GM13976 (cell line): ENCODE data around the gene GNAZ.

ENCODE experiments used
- DNase-seq: peaks from one replicate; pipeline ENCODE4 v3.0.0; 2012; ENCODE audit warnings: low spot score
- in situ Hi-C: fragments of 300-500 bp; cut with MboI; formaldehyde crosslinking; loops from one replicate; pipeline ENCODE4 v1.12.0; 2022; ENCODE audit warnings: low sequenced_read_pairs, mixed read lengths, inconsistent platforms; ENCODE audit not compliant: unreplicated experiment
- TF ChIP-seq, protein P1 (sequence below): IDR thresholded peaks from 2 replicates; pipeline ENCODE4 v1.5.1; 2012; ENCODE audit warnings: borderline replicate concordance, mild to moderate bottlenecking; ENCODE audit not compliant: insufficient read depth; ENCODE audit errors: extremely low read depth, missing control alignments, control extremely low read depth

GNAZ gene

DNA sequence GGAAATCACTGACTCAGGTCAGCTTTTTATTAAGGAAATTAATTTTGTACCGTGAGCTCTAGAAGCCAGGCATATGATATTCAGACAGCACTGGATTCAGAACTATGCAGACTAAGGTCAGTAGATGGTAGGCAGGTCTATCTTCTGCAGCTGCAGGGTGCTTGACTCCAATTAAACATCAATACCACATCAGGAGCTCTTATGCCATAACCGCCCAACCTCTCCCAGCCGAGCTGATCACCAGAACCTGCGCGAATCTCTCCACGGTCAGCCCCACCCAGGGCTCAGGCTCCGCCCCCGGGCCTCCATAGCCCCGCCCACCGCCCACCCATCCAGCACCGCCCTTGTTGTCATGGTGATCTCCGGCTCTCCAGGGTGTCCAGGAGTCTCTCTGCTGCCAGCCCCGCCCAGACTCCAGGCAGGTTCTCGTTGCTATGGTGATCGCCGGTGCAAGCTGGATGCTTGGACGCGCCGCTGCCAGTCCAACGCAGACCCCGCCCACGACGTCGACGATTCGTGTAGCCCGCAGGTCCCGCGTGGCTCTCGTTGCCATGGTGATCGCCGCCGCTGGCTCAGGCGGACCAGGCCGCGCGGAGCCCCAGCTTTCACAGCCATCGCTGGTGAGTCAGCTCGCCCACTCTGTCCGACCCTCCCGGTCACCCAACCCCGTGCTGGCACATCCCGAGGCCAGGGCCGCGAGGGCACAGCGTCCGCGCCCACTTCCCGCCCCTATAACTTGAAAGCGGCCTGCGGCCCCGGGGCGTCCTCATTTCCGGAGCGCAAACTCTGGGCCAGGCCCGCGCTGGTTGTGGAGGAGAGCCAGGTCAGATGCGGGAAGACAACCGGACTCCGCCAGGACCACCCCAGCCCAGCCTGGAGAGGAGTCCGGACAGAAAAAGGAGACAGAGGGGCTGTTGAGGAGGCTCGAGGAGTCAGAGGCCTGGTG lies 74.9 kb downstream of the GNAZ start, which contains the start of gene RAB36:
Gene RAB36, plus strand, starts transcription at position 546 of the 946 bp plus-strand sequence. CDS start 1,140 bp downstream, outside the sequence.
- peak; percentile 86 for DNase-seq
- in situ Hi-C loops, result no loop called here
- TF ChIP-seq, protein P1, sequence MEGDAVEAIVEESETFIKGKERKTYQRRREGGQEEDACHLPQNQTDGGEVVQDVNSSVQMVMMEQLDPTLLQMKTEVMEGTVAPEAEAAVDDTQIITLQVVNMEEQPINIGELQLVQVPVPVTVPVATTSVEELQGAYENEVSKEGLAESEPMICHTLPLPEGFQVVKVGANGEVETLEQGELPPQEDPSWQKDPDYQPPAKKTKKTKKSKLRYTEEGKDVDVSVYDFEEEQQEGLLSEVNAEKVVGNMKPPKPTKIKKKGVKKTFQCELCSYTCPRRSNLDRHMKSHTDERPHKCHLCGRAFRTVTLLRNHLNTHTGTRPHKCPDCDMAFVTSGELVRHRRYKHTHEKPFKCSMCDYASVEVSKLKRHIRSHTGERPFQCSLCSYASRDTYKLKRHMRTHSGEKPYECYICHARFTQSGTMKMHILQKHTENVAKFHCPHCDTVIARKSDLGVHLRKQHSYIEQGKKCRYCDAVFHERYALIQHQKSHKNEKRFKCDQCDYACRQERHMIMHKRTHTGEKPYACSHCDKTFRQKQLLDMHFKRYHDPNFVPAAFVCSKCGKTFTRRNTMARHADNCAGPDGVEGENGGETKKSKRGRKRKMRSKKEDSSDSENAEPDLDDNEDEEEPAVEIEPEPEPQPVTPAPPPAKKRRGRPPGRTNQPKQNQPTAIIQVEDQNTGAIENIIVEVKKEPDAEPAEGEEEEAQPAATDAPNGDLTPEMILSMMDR, result no peak

DNA sequence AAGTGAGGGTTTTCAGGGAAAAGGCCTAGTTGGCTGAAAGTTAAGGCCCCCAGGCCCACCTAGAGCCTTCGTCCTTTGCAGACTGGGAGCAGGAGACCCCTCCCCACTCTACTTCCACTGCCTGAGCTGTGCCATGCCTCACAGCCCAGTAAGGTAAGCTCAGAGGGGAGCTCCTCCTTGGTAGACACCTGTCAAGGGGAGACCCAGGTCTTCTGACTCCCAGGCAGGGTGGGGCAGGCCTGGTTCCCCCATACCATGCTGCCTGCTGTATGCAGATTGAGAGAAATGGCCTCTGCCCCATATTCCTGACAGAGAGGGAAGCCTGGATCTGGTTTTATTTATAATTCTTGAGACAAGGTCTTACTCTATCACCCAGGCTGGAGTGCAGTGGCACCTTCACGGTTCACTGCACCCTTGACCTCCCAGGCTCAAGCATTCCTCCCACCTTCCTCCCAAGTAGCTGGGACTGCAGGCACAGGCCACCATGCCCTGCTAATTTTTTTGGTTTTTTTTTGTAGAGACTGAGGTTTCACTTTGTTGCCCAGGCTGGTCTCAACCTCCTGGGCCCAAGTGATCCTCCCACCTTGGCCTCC lies 75.7 kb downstream of the GNAZ start:
- TF ChIP-seq, protein P1, result no peak
- DNase-seq, result no peak
- in situ Hi-C loops, result no loop called here

DNA sequence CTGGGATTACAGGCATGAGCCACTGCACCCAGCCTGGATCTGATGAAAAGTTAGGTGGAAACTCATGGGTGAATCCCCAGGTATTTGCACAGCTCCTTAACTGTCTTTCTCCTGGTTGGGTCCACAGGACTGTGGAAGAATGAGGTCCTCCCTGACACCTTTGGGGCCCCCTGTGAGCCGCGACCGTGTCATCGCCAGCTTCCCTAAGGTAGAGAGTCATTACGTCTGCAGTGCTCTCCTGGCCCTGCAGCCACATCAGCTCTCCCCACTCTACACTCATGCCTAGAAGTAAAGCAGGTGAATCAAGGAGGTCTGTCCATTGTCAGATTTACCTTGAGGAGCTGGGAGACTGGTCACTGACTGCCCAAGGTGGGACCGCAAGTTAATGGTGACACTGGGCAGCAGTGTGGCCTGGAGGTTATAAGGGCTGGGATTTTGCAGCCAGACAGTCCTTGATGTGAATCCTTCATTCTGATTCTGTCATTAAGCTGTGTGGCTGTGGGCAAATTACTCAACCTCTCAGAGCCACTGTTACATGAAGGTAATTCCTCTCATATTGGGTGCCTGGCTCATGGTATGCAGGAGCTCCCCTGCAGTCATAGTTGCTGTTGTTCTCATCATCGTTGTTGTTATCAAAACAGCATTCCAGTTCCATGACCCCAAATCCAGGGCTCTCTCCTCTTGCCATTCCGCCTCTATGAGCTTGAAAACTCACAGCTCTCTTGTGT lies 76.3 kb downstream of the GNAZ start:
- no peak for DNase-seq
- TF ChIP-seq, protein P1, result no peak
- in situ Hi-C loops, result no loop called here

DNA sequence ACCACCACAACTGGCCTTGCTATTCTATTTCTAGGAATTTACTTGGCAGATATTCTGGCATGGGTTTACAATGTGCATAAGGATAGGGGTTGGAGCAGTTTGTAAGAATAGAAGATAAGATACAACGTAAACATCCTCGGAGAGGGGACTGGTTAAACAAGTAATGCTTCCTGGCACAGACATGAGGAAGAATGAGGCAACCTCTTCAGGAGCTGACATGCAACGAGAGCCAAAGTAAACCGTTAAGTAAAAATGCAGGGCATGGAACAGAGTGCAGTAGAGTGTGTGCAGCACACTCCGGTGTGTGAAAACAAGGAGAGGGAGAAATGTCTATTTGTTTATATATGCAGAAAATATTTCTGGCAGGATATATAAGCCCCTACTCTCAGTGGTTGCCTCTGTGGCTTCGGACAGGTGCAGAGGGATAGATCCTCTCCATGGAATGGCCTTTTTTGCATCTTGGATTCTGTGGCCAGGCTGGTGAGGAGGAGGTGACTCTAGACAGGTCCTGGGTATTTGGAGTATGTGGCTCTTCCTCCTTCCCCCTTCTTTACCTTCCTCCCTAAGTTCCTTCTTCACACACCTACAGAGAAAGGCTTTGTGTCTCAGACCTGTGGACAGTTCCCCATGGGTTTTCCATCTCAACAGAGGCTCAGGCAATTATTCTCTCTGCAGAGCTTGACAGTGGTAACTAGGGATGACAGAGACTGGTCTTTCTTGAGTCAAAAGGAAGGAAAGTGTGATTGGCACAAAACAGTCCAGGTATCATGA lies 77.5 kb downstream of the GNAZ start:
- DNase-seq, result no peak
- TF ChIP-seq, protein P1, result no peak
- in situ Hi-C loops, result no loop called here

DNA sequence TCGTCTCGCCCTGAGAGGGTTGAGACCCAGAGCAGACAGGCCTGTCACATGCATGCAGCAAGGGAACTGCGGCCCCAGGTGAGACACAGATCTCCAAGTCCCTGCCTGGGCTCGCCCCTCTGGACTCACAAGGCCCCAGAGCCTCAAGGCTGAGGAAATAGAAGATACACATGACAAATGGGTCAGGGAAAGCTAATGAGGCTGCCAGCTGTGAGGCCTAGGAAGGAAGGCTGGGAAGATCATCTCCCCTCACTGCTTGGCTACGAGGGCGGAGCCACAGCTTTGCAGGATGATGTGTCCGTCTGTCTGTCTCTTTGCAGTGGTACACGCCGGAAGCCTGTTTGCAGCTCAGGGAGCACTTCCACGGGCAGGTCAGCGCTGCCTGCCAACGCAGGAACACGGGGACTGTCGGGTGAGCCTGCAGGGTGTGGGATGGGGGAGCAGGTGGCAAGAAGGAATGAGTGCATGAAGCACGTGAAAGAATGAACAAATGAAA lies 79.5 kb downstream of the GNAZ start:
- in situ Hi-C loops, result no loop called here
- no peak for DNase-seq

More for the DNA sequence above, 79.5 kb downstream of the GNAZ start:
- TF ChIP-seq, protein P1, result no peak
